Activated naive CD8-positive, alpha-beta T cell treated with anti-CD3 and anti-CD28 coated beads, Interleukin-2, amount 10 ng/mL, durations not matched to agents 7 days and 5 days (primary cell): ENCODE data around the gene VWA3B. TPM values are rescaled to one million over a fixed set of nuclear protein-coding genes. Genes with fewer than 3 reads are reported as not detected.

Experiments
- ATAC-seq: fragments of 150-1000 bp; cut with Tn5 transposase; one replicate; pipeline ENCODE4 v1.10.0; 2021; ENCODE audit warnings: low read depth, moderate library complexity
- POLR2A ChIA-PET: fragments of 350-600 bp; sonication (Branson Sonifier 250); formaldehyde crosslinking; loops from one replicate; lab custom pipeline; 2021; ENCODE audit warnings: antibody characterized with exemption; lab: Charles Lee
- DNase-seq: peaks from one replicate; pipeline ENCODE4 v3.0.0; 2021
- H3K27ac Mint-ChIP-seq: one replicate; pipeline ENCODE4 v1.8.0; 2022; ENCODE audit warnings: mild to moderate bottlenecking, mixed read lengths
- H3K27me3 Mint-ChIP-seq: one replicate; pipeline ENCODE4 v1.8.0; 2022; ENCODE audit warnings: mild to moderate bottlenecking, moderate library complexity, mixed read lengths
- H3K36me3 Mint-ChIP-seq: one replicate; pipeline ENCODE4 v1.8.0; 2021; ENCODE audit warnings: mild to moderate bottlenecking, mixed read lengths
- H3K4me1 Mint-ChIP-seq: one replicate; pipeline ENCODE4 v1.8.0; 2021; ENCODE audit warnings: mixed read lengths
- H3K4me3 Mint-ChIP-seq: one replicate; pipeline ENCODE4 v1.8.0; 2022; ENCODE audit warnings: mild to moderate bottlenecking, moderate library complexity, mixed read lengths
- H3K9me3 Mint-ChIP-seq: one replicate; pipeline ENCODE4 v1.8.0; 2021; ENCODE audit warnings: mixed read lengths
- total RNA-seq, 2 experiments: library from RNA; stranded (reverse); gene quantifications; one replicate each; pipeline ENCODE4 v1.2.3, GENCODE V29; 2021

Gene VWA3B
- total RNA-seq, 2 experiments from 2014 or later = not detected

DNA sequence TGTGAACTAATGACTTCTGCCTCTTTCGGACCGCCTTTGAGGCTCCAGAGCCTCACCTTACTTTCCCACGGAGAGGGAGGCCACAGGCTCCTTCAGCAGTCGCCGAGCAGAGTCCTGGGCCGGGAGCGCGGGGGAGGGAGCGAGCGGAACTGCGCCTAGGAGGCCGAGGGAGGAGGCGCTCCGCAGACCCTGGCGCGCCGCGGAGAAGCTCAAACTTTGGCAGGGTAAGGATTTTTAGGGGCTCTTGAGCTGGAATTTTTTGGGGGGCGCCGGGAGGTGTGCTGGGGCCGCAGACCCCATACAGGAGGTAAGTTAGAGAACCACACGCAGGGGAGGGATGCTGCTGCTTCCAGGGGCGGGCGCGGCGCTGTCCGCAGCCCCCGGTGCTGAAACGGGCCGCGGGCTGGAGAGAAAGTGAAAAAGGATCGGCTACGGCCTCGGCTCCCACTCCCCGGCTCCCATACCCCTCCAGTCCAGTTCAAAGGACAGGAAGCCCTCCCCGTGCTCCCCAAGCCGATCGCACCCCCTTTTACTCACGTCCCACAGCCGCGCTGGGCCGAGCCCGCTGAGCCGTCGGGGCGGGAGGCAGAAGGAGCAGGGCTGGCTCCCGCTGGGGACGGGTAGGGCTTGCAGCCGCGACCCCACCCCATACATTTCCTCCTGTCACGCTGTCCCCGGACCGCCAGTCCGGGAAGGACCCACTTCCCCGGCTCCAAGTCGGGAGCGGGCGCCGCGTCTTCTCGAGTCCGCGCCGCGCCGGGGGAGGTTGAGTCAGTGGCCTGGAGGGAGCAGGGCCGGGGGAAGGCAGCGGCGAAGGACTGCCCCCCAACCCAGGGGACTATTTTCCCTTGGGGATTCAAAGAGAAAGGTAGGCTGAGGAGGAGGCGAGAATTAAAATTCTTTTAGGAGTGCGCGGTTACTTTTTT is 259.6 kb downstream of the VWA3B start, which contains the start of gene CNGA3:
CNGA3 (plus strand) TSS at position 146 of the 926 bp plus-strand sequence. CDS start 23,520 bp downstream, outside the sequence.
- Mint-ChIP-seq H3K36me3 (no peaks in the 10 kb centered on the region), H3K27me3 (peaks cover 74% of the 10 kb centered on the region)
- peak; percentile 72 for DNase-seq

DNA sequence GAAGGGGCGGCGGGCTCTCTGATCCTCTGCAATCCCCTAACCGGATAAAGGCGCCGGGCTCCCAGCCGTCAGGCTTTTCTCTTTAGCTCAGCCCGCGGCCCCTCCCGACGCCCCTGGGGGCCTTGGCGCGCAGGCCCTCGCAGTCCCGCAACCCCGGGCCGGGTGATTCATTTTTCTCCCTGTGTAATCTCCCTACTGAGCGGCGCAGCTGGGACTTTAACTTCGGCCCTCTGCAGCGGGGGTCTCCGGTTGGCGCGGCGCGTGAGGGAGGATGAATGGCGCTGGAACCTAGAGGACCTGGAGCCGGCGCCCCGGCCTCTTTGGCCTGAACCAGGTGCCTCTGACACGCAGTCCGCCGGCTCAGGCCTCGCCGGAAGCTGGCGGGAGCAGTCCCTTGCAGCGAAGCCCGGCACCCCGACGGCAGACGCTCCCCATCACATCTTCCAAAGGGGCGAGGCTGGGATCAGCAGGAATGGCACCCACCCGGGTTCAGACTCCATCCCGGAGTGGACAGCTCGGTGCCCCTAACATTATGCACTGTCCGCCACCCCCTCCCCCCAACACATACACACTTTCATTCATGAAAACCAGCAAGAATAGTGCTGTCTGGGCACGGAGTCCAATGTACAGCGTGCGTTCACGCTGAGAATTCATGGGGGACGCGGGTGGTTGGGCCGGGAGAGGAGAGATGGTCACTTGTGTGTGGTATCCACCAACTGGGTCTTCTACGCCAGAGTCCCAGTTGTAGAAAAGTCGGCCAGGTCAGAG is 260.5 kb downstream of the VWA3B start:
- POLR2A ChIA-PET = no interaction called here
- H3K4me1 Mint-ChIP-seq = peaks cover 12% of the 10 kb centered on the region
- peaks cover 76% of the 10 kb centered on the region for H3K27me3 Mint-ChIP-seq
- peaks cover 2% of the 10 kb centered on the region for H3K9me3 Mint-ChIP-seq
- ATAC-seq (no peak), DNase-seq (no peak)
- no peak overlapping the region for H3K27ac Mint-ChIP-seq
- peak overlapping the region; percentile 7 for H3K4me3 Mint-ChIP-seq
- no peaks in the 10 kb centered on the region for H3K36me3 Mint-ChIP-seq

More for the DNA sequence above, 259.6 kb downstream of the VWA3B start, which contains the start of gene CNGA3:
- peaks cover 12% of the 10 kb centered on the region for H3K4me1 Mint-ChIP-seq
- H3K27ac Mint-ChIP-seq = no peak within 1 kb of the TSS
- no peak for ATAC-seq
- no peaks in the 10 kb centered on the region for H3K9me3 Mint-ChIP-seq
- POLR2A ChIA-PET = no interaction called here
- H3K4me3 Mint-ChIP-seq = peak within 1 kb of the TSS; percentile 32

DNA sequence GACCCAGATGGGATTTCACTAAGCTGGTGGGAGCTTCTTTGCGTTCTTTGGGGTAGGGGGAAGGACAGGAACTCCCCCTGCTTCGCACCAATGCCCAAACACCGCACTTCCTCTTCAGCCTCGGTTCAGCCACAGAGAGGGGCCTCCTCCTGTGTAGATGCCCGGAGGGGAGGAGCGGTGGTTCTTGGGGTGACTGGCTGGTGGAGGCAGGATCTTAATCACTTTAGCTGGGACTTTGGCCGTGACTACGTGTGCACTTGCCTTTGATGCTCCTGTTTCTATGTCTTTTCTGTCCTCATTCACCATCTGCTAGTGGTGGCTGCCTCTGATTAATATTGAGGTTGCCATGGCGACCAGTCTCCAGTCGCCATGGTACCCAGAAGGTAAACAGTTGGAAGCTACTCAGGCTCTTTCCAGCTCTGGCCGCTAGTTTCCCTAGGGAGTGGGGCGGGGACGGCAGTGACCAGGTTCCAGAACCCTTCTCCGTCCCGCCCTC is 261.1 kb downstream of the VWA3B start:
- H3K27ac Mint-ChIP-seq = no peak overlapping the region
- H3K36me3 Mint-ChIP-seq = no peaks in the 10 kb centered on the region
- H3K4me1 Mint-ChIP-seq = peaks cover 12% of the 10 kb centered on the region
- peaks cover 2% of the 10 kb centered on the region for H3K9me3 Mint-ChIP-seq
- H3K27me3 Mint-ChIP-seq = peaks cover 74% of the 10 kb centered on the region
- no peak for ATAC-seq
- H3K4me3 Mint-ChIP-seq = no peak overlapping the region
- no peak for DNase-seq
- POLR2A ChIA-PET = no interaction called here

GRCh38 chr2:98350411-98350810 is 263.4 kb downstream of the VWA3B start:
- no peak for ATAC-seq
- Mint-ChIP-seq H3K27me3 (peaks cover 69% of the 10 kb centered on the region), H3K36me3 (no peaks in the 10 kb centered on the region), H3K27ac (no peak overlapping the region), H3K4me3 (no peak overlapping the region), H3K4me1 (peaks cover 12% of the 10 kb centered on the region), H3K9me3 (peaks cover 2% of the 10 kb centered on the region)
- DNase-seq = no peak
- POLR2A ChIA-PET = no interaction called here

- H3K4me1 Mint-ChIP-seq = no peaks in the 10 kb centered on the region
- H3K27ac Mint-ChIP-seq = no peak overlapping the region
- H3K27me3 Mint-ChIP-seq = peaks cover 40% of the 10 kb centered on the region
- POLR2A ChIA-PET = no interaction called here
- H3K36me3 Mint-ChIP-seq = no peaks in the 10 kb centered on the region
- H3K9me3 Mint-ChIP-seq = peaks cover 2% of the 10 kb centered on the region
- DNase-seq (no peak), ATAC-seq (no peak)
- H3K4me3 Mint-ChIP-seq = no peak overlapping the region
Observed at GRCh38 chr2:98355881-98356280, 268.9 kb downstream of the VWA3B start.

DNA sequence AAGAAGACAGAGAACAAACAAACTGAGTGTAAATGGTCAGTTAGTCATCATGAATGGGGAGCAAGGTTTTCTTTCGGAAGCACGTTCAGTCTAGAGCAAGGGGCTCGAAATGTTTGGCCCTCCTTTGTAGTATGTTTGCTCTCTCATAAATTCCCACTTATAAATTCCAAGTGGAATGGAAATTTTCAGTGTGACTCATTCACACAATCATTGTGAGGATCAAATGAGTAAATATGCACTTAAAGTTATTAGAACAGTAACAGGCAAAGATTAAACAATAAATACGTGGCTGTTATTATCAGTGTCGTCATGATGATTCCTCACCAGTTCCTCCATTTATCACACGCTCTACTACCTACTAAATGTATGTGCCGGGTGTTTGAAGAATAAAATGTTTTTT is 269.8 kb downstream of the VWA3B start:
- ATAC-seq (no peak), DNase-seq (no peak)
- POLR2A ChIA-PET = no interaction called here
- Mint-ChIP-seq H3K27me3 (peaks cover 34% of the 10 kb centered on the region), H3K9me3 (peaks cover 2% of the 10 kb centered on the region), H3K36me3 (no peaks in the 10 kb centered on the region), H3K4me1 (no peaks in the 10 kb centered on the region), H3K27ac (no peak overlapping the region), H3K4me3 (no peak overlapping the region)

DNA sequence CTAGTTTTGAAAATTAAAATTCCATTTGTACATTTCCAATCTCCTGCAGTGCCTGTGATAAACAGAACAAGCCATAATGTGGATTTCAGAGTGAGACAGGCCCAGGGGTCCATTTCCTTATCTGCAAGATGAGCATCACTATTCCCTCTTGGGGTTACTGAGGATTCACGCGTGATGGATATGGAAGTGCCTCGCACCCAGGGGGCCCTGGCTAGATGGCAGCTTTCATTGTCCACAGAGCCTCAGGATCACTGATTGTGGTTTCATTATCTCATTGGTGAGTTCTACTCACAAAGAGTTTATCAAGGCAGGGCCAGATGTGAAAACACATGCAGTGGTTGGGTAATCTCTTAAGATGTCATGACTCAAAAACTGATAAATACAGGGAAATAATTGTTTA is 270.9 kb downstream of the VWA3B start:
- peaks cover 28% of the 10 kb centered on the region for H3K27me3 Mint-ChIP-seq
- H3K4me1 Mint-ChIP-seq = no peaks in the 10 kb centered on the region
- no peaks in the 10 kb centered on the region for H3K36me3 Mint-ChIP-seq
- H3K9me3 Mint-ChIP-seq = peaks cover 1% of the 10 kb centered on the region
- no peak overlapping the region for H3K27ac Mint-ChIP-seq
- POLR2A ChIA-PET = no interaction called here
- ATAC-seq (no peak), DNase-seq (no peak)
- H3K4me3 Mint-ChIP-seq = no peak overlapping the region

DNA sequence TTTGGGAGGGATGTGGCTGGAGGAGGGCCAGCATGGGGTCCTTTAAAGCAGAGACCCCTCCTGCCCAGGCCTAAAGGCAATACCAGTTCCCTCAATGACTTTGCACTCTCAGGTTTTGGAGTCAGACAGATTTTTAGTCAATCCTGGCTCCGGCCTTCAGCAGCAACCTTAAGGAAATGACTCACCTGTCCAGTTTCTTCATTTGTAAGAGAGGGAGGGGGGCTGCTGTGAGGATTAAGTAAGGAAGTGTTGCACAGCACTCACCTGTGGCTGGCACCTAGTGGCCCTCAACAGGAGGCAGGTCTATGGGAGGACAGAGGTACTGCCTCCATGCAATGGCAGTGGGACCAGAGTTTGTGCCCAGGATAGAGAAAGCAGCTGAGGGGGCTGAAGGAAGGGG is 273.0 kb downstream of the VWA3B start:
- no peak overlapping the region for H3K27ac Mint-ChIP-seq
- no peaks in the 10 kb centered on the region for H3K4me1 Mint-ChIP-seq
- H3K4me3 Mint-ChIP-seq = no peak overlapping the region
- no peak for ATAC-seq
- no peak for DNase-seq
- peaks cover 26% of the 10 kb centered on the region for H3K27me3 Mint-ChIP-seq
- POLR2A ChIA-PET = no interaction called here
- no peaks in the 10 kb centered on the region for H3K36me3 Mint-ChIP-seq
- H3K9me3 Mint-ChIP-seq = peaks cover 1% of the 10 kb centered on the region

Other genes starting within 250 kb of the VWA3B start
- gene TMEM131, start 91.2 kb upstream of the VWA3B start, total RNA-seq = 10 to 100 TPM; 41.1 to 44.6 TPM